Liver (tissue), 5 donors: ENCODE measurements around the gene TBC1D20. TPM values are rescaled to one million over a fixed set of nuclear protein-coding genes. Genes with fewer than 3 reads are reported as not detected.

ENCODE experiments used
- polyA plus RNA-seq, 2 donors: library from polyadenylated mRNA; stranded (reverse) in 1 of 2; unstranded in 1 of 2; fragments of 200-250 nt in 1 of 2; fragments of >200 nt in 1 of 2; fragmentation: Nextera tagmentation in 1 of 2; extraction: Ambion mirVana in 1 of 2; gene quantifications; one replicate each; pipeline versions ENCODE4 v1.2.1 to v1.2.3, GENCODE V29; 2013 to 2015
- small RNA-seq: library from RNA; depleted of rRNA; stranded (forward); fragments of <200 nt; gene quantifications from one replicate; pipeline ENCODE3, GENCODE V24; 2014
- total RNA-seq, 2 donors: library from RNA; depleted of rRNA; stranded (reverse); fragments of >200 nt; gene quantifications; one replicate each; pipeline ENCODE4 v1.2.3, GENCODE V29; 2014
- donor health status: healthy.
- donor health status: healthy.
- donor health status: healthy.

Gene TBC1D20
- total and polyA plus RNA-seq, 4 donors = 8.7 to 18.9 (median 11.9) TPM

Small RNAs within 50 kb of the gene (small RNA-seq; reads per million reads assigned to genes)
- not detected for gene RF00019

Other genes starting within 250 kb of the TBC1D20 start
- gene DEFB129, start 235.3 kb downstream of the TBC1D20 start, total RNA-seq = not detected
- gene DEFB129, start 235.3 kb downstream of the TBC1D20 start, polyA plus RNA-seq = not detected
- under 1 TPM in 1 of 2 donors, not detected in 1; 0.08 TPM for gene DEFB132, start 204.8 kb downstream of the TBC1D20 start, total RNA-seq
- under 1 TPM in 1 of 2 donors, not detected in 1; 0.08 TPM for gene DEFB132, start 204.8 kb downstream of the TBC1D20 start, polyA plus RNA-seq
- 1 to 10 TPM; 1.2 to 2.2 TPM for gene C20orf96, start 171.8 kb downstream of the TBC1D20 start, total RNA-seq
- 1 to 10 TPM in 1 of 2 donors, under 1 TPM in 1; 0.70 to 2.6 TPM for gene C20orf96, start 171.8 kb downstream of the TBC1D20 start, polyA plus RNA-seq
- 10 to 100 TPM in 1 of 2 donors, 1 to 10 TPM in 1; 6.2 to 22.1 TPM for gene ZCCHC3, start 165.0 kb downstream of the TBC1D20 start, total RNA-seq
- 1 to 10 TPM; 2.4 to 5.0 TPM for gene ZCCHC3, start 165.0 kb downstream of the TBC1D20 start, polyA plus RNA-seq
- 1 to 10 TPM in 1 of 2 donors, under 1 TPM in 1; 0.67 to 4.2 TPM for gene SOX12, start 137.0 kb downstream of the TBC1D20 start, total RNA-seq
- gene SOX12, start 137.0 kb downstream of the TBC1D20 start, polyA plus RNA-seq = 1 to 10 TPM; 1.3 to 2.0 TPM
- gene NRSN2, start 115.4 kb downstream of the TBC1D20 start, total RNA-seq = 10 to 100 TPM in 1 of 2 donors, 1 to 10 TPM in 1; 1.9 to 12.0 TPM
- 1 to 10 TPM; 3.5 to 6.0 TPM for gene NRSN2, start 115.4 kb downstream of the TBC1D20 start, polyA plus RNA-seq
- 10 to 100 TPM in 1 of 2 donors, 1 to 10 TPM in 1; 4.8 to 36.3 TPM for gene TRIB3, start 81.8 kb downstream of the TBC1D20 start, total RNA-seq
- gene TRIB3, start 81.8 kb downstream of the TBC1D20 start, polyA plus RNA-seq = 10 to 100 TPM; 41.2 to 63.1 TPM
- gene RBCK1, start 54.2 kb downstream of the TBC1D20 start, total RNA-seq = 10 to 100 TPM; 18.0 to 48.3 TPM
- 10 to 100 TPM; 61.3 to 62.6 TPM for gene RBCK1, start 54.2 kb downstream of the TBC1D20 start, polyA plus RNA-seq
- 10 to 100 TPM; 60.2 to 60.3 TPM for gene CSNK2A1, start 81.3 kb upstream of the TBC1D20 start, total RNA-seq
- 10 to 100 TPM; 17.0 to 19.3 TPM for gene CSNK2A1, start 81.3 kb upstream of the TBC1D20 start, polyA plus RNA-seq
- not detected for gene TCF15, start 147.8 kb upstream of the TBC1D20 start, total RNA-seq
- not detected for gene TCF15, start 147.8 kb upstream of the TBC1D20 start, polyA plus RNA-seq
- gene SRXN1, start 190.7 kb upstream of the TBC1D20 start, total RNA-seq = 10 to 100 TPM; 22.8 to 26.8 TPM
- 10 to 100 TPM; 14.3 to 60.2 TPM for gene SRXN1, start 190.7 kb upstream of the TBC1D20 start, polyA plus RNA-seq
- gene SCRT2, start 213.3 kb upstream of the TBC1D20 start, total RNA-seq = not detected
- gene SCRT2, start 213.3 kb upstream of the TBC1D20 start, polyA plus RNA-seq = not detected